Body of pancreas (tissue), 4 donors: ENCODE results near the gene CPSF3. TPM values are rescaled to one million over a fixed set of nuclear protein-coding genes. Genes with fewer than 3 reads are reported as not detected.

Source experiments
- ATAC-seq: fragments of 150-250 bp; one replicate; pipeline ENCODE4 v1.9.1; 2016
- DNase-seq, 4 donors: peaks; one replicate each; pipeline ENCODE4 v3.0.0-alpha.2; 2019
- H3K27ac ChIP-seq, 4 donors: fragments of 200-600 bp; sonication (generic); 1 replicate in 3 of 4; 2 replicates in 1 of 4; pipeline versions ENCODE4 v1.5.1 to v1.6.1; 2016 to 2019; ENCODE audit warnings: mild to moderate bottlenecking in 1 of 4, mixed read lengths in 1 of 4, moderate library complexity in 1 of 4
- H3K27me3 ChIP-seq, 2 donors: fragments of 200-600 bp; sonication (generic); one replicate each; pipeline ENCODE4 v1.6.0; 2016; ENCODE audit warnings: mild to moderate bottlenecking in 1 of 2
- H3K36me3 ChIP-seq, 2 donors: fragments of 200-600 bp; sonication (generic); replicated peaks in 1 of 2; 2 replicates each; pipeline ENCODE4 v1.5.1; 2016; ENCODE audit warnings: low read depth in 2 of 2; ENCODE audit not compliant: insufficient read depth in 1 of 2
- H3K4me1 ChIP-seq: fragments of 200-600 bp; sonication (generic); one replicate; pipeline ENCODE4 v1.6.0; 2016
- H3K4me3 ChIP-seq, 2 donors: fragments of 200-600 bp; sonication (generic); 1 replicate in 1 of 2; 2 replicates in 1 of 2; pipeline ENCODE4 v1.5.1; 2016 to 2019
- H3K9me3 ChIP-seq, 3 donors: fragments of 200-600 bp; sonication (generic); 1 replicate in 2 of 3; 2 replicates in 1 of 3; pipeline ENCODE4 v1.5.1; 2016
- POLR2A ChIP-seq, 3 donors: fragments of 450-650 bp; IDR thresholded peaks; one replicate each; pipeline ENCODE4 v1.6.1; 2016; ENCODE audit warnings: antibody characterized with exemption in 3 of 3, mild to moderate bottlenecking in 2 of 3
- WGBS, 2 donors: methylation state at CpG; one replicate each; pipeline ENCODE4 v1.1.5; 2017; 5-methylcytosine and 5-hydroxymethylcytosine counted together
- intact Hi-C: fragments of 100-400 bp; cut with DNase I; formaldehyde crosslinking; loops from one replicate; pipeline ENCODE4 v1.15.1; 2023
- total RNA-seq, 2 donors: library from RNA; depleted of rRNA; stranded (reverse); fragments of >200 nt; gene quantifications; one replicate each; pipeline ENCODE4 v1.1.0, GENCODE V29; 2016
- TF ChIP-seq, protein P1 (sequence below), 7 experiments: fragments of 450-650 bp in 4 of 7; fragments of 200-600 bp in 3 of 7; sonication (generic) in 3 of 7; IDR thresholded peaks; one replicate each; pipeline ENCODE4 v1.5.1; 2016 to 2019; ENCODE audit warnings: antibody characterized with exemption in 7 of 7

Gene CPSF3
- total RNA-seq, 2 donors from 2014 or later: 11.2 to 84.0 TPM

DNA sequence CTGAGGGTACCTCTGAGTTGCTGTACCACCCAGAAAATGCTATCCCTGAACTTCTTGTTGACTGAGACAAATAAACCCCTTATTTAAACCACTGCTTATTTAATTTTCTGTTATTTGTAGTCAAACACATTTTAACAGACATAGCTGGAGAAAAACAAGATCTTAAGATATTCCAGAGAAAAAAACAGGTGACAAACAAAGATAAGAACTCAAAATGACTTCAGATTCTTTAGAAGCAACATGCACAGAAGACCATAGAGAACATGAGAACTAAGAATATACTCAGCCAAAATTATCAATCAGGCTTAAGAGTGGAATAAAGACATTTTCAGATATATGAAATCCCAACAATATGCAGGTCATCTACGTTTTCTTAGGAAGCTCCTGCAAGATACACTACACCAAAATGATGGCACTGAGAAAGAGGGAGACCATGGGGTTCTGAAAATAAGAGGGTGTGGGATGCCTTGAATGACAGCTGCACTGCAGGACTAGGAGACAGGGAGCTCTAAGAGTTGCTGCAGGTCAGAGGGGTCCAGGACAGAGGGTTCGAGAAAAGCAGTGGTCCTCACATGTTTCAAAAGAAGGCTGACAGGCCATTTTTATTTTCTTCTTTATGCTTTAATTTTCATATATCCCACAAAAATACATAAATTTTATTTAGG is 93.8 kb downstream of the CPSF3 start:
- WGBS, 2 donors: 86 to 88% methylated on average over 2 of the region's 2 CpGs
- ATAC-seq (no peak), DNase-seq (no peak)
- H3K27ac ChIP-seq: no peak overlapping the region
- no peaks in the 10 kb centered on the region for H3K27me3 ChIP-seq
- H3K4me3 ChIP-seq: no peak overlapping the region
- H3K9me3 ChIP-seq: no peaks in the 10 kb centered on the region
- intact Hi-C loops: no loop called here
- no peaks in the 10 kb centered on the region for H3K4me1 ChIP-seq
- TF ChIP-seq POLR2A (IDR thresholded peaks at IDR 0.05): no peak
- TF ChIP-seq, protein P1, sequence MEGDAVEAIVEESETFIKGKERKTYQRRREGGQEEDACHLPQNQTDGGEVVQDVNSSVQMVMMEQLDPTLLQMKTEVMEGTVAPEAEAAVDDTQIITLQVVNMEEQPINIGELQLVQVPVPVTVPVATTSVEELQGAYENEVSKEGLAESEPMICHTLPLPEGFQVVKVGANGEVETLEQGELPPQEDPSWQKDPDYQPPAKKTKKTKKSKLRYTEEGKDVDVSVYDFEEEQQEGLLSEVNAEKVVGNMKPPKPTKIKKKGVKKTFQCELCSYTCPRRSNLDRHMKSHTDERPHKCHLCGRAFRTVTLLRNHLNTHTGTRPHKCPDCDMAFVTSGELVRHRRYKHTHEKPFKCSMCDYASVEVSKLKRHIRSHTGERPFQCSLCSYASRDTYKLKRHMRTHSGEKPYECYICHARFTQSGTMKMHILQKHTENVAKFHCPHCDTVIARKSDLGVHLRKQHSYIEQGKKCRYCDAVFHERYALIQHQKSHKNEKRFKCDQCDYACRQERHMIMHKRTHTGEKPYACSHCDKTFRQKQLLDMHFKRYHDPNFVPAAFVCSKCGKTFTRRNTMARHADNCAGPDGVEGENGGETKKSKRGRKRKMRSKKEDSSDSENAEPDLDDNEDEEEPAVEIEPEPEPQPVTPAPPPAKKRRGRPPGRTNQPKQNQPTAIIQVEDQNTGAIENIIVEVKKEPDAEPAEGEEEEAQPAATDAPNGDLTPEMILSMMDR (IDR thresholded peaks at IDR 0.05): no peak
- peaks cover 0 to 7% of the 10 kb centered on the region in 2 donors for H3K36me3 ChIP-seq

DNA sequence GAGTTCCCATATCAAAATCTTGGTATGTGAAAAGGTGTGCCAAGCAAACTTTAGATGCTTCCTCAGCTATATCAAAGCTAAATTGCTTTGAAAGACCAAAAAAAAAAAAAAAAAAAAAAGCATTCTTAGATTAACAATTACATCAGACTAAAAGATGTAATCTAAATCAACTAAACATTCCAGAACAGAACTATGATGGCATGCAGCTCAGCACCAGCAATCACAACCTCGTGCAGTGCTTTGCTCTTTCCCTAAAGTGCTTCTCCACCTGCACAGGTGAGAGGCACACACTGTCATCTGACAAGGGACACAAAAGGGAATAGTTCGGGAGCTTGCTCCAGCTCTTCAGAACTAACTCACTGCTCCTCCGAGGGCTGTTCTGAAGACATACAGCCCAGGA is 94.7 kb downstream of the CPSF3 start:
- Histone ChIP-seq H3K27ac (no peak overlapping the region), H3K4me1 (no peaks in the 10 kb centered on the region), H3K4me3 (no peak overlapping the region), H3K27me3 (no peaks in the 10 kb centered on the region), H3K36me3 (peaks cover 0 to 7% of the 10 kb centered on the region in 2 donors), H3K9me3 (no peaks in the 10 kb centered on the region)
- ATAC-seq (no peak), DNase-seq (no peak)
- intact Hi-C loops: no loop called here
- no peak for TF ChIP-seq POLR2A (IDR thresholded peaks at IDR 0.05)
- TF ChIP-seq, protein P1 (IDR thresholded peaks at IDR 0.05): no peak
- WGBS, 2 donors: 80 to 82% methylated on average over 3 of the region's 3 CpGs

DNA sequence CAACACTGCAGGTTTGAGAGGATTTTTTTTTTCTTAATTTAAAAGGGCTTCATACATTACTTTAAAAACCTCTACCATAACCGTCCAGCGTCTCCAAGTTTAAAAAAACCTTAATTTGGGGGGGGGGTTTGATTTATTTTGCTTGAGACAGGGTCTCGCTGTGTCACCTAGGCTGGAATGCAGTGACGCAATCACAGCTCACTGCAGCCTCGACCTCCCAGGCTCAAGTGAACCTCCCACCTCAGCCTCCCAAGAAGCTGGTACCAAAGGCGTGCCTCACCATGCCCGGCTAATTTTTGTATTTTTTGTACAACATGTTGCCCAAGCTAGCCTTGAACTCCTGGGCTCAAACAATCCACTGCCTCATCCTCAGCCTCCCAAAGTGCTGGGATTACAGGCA is 95.3 kb downstream of the CPSF3 start:
- Histone ChIP-seq H3K4me3 (no peak overlapping the region), H3K36me3 (peaks cover 0 to 7% of the 10 kb centered on the region in 2 donors), H3K4me1 (no peaks in the 10 kb centered on the region), H3K27ac (no peak overlapping the region), H3K9me3 (no peaks in the 10 kb centered on the region), H3K27me3 (no peaks in the 10 kb centered on the region)
- DNase-seq: no peak
- WGBS, 2 donors: 93 to 94% methylated on average over 7 of the region's 7 CpGs
- ATAC-seq: no peak
- TF ChIP-seq, protein P1 (IDR thresholded peaks at IDR 0.05): no peak
- TF ChIP-seq POLR2A (IDR thresholded peaks at IDR 0.05): no peak
- intact Hi-C loops: no loop called here

DNA sequence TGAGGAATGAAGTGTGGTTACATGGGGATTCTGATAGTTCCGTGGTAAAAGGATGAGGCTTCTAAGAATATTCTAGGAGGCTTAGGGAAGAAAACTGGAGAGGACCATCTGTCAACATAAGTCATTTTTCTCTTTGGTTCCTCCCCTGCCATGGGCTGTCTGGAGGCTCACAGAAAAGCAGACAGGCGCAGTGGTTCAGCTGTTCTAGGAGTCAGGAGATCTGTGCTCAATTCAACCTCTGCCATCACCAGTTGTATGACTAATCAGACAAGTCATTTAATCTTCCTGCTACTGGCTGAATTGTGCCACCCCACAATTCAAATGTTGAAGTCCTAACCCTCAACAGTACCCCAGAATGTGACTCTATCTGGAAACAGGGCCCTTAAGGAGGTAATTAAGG is 95.8 kb downstream of the CPSF3 start:
- Histone ChIP-seq H3K36me3 (peaks cover 0 to 7% of the 10 kb centered on the region in 2 donors), H3K4me3 (no peak overlapping the region), H3K27me3 (no peaks in the 10 kb centered on the region), H3K4me1 (no peaks in the 10 kb centered on the region), H3K9me3 (no peaks in the 10 kb centered on the region), H3K27ac (no peak overlapping the region)
- 92 to 100% methylated on average over 1 to 2 of the region's 2 CpGs for WGBS, 2 donors
- ATAC-seq (no peak), DNase-seq (no peak)
- TF ChIP-seq POLR2A (IDR thresholded peaks at IDR 0.05): no peak
- TF ChIP-seq, protein P1 (IDR thresholded peaks at IDR 0.05): no peak
- intact Hi-C loops: no loop called here

Other genes starting within 250 kb of the CPSF3 start
- 10 to 100 TPM; 12.5 to 23.7 TPM for gene ASAP2, start 216.8 kb upstream of the CPSF3 start, total RNA-seq
- gene ITGB1BP1, start 126 bp upstream of the CPSF3 start, total RNA-seq: 10 to 100 TPM; 16.6 to 28.3 TPM
- gene IAH1, start 50.9 kb downstream of the CPSF3 start, total RNA-seq: 10 to 100 TPM; 10.2 to 25.4 TPM
- gene ADAM17, start 132.2 kb downstream of the CPSF3 start, total RNA-seq: 10 to 100 TPM in 1 of 2 donors, 1 to 10 TPM in 1; 9.9 to 17.5 TPM
- gene YWHAQ, start 207.3 kb downstream of the CPSF3 start, total RNA-seq: 100 to 1,000 TPM in 1 of 2 donors, 10 to 100 TPM in 1; 69.2 to 132 TPM